ENCODE measurements around the gene CELF2. TPM values are rescaled to one million over a fixed set of nuclear protein-coding genes. Genes with fewer than 3 reads are reported as not detected.
A peak's percentile ranks its signal among the peaks of the same experiment; 100 is the strongest.

CELF2 gene
- total RNA-seq, 1 donor from 2014 or later: 110 TPM

GRCh38 chr10:11145495-11145855 lies 127.8 kb downstream of the CELF2 start:
- no peak for TF ChIP-seq CTCF (IDR thresholded peaks at IDR 0.05)
- DNase-seq: no peak
- intact Hi-C loops (cut with DNase I): no loop called here
- H3K4me3 ChIP-seq: no peak overlapping the region
- H3K27ac ChIP-seq: peak overlapping the region; percentile 6
- peaks cover 50% of the 10 kb centered on the region for H3K4me1 ChIP-seq
- H3K27me3 ChIP-seq: no peaks in the 10 kb centered on the region
- H3K36me3 ChIP-seq: no peaks in the 10 kb centered on the region
- H3K9me3 ChIP-seq: no peaks in the 10 kb centered on the region
- ATAC-seq: peak; percentile 81

GRCh38 chr10:11146402-11147171 lies 128.9 kb downstream of the CELF2 start:
- Histone ChIP-seq H3K4me1 (peaks cover 53% of the 10 kb centered on the region), H3K9me3 (no peaks in the 10 kb centered on the region), H3K4me3 (no peak overlapping the region), H3K27me3 (no peaks in the 10 kb centered on the region), H3K36me3 (no peaks in the 10 kb centered on the region), H3K27ac (no peak overlapping the region)
- no peak for DNase-seq
- no peak for TF ChIP-seq CTCF (IDR thresholded peaks at IDR 0.05)
- no peak for ATAC-seq
- intact Hi-C loops (cut with DNase I): no loop called here

GRCh38 chr10:11147722-11148121 lies 130.1 kb downstream of the CELF2 start:
- Histone ChIP-seq H3K4me1 (peaks cover 53% of the 10 kb centered on the region), H3K36me3 (no peaks in the 10 kb centered on the region), H3K4me3 (no peak overlapping the region), H3K9me3 (no peaks in the 10 kb centered on the region), H3K27me3 (no peaks in the 10 kb centered on the region), H3K27ac (peak overlapping the region; percentile 14)
- no peak for TF ChIP-seq CTCF (IDR thresholded peaks at IDR 0.05)
- ATAC-seq (peak; percentile 75), DNase-seq (no peak)
- intact Hi-C loops (cut with DNase I): no loop called here

GRCh38 chr10:11148142-11149028 lies 130.7 kb downstream of the CELF2 start:
- H3K27me3 ChIP-seq: no peaks in the 10 kb centered on the region
- no peak overlapping the region for H3K4me3 ChIP-seq
- H3K36me3 ChIP-seq: no peaks in the 10 kb centered on the region
- DNase-seq: no peak
- intact Hi-C loops (cut with DNase I): no loop called here
- H3K9me3 ChIP-seq: no peaks in the 10 kb centered on the region
- ATAC-seq: no peak
- peaks cover 53% of the 10 kb centered on the region for H3K4me1 ChIP-seq
- no peak for TF ChIP-seq CTCF (IDR thresholded peaks at IDR 0.05)
- H3K27ac ChIP-seq: no peak overlapping the region

- intact Hi-C loops (cut with DNase I): no loop called here
- H3K4me1 ChIP-seq: peaks cover 53% of the 10 kb centered on the region
- ATAC-seq (no peak), DNase-seq (no peak)
- no peaks in the 10 kb centered on the region for H3K9me3 ChIP-seq
- H3K36me3 ChIP-seq: no peaks in the 10 kb centered on the region
- no peaks in the 10 kb centered on the region for H3K27me3 ChIP-seq
- TF ChIP-seq CTCF (IDR thresholded peaks at IDR 0.05): no peak
- no peak overlapping the region for H3K4me3 ChIP-seq
- no peak overlapping the region for H3K27ac ChIP-seq
Measured at GRCh38 chr10:11149807-11150141, 132.1 kb downstream of the CELF2 start.
